Myocyte (in vitro differentiated cells): ENCODE data around the gene CCN5. TPM values are rescaled to one million over a fixed set of nuclear protein-coding genes. Genes with fewer than 3 reads are reported as not detected.

ENCODE experiments used
- DNase-seq: peaks from one replicate; pipeline ENCODE4 v3.0.0-alpha.2; 2012; ENCODE audit warnings: low read depth
- total RNA-seq: library from RNA; depleted of rRNA; stranded (reverse); fragments of >200 nt; gene quantifications from 2 replicates; pipeline ENCODE4 v1.2.3, GENCODE V29; 2014

The CCN5 gene
- total RNA-seq, 1 donor from 2014 or later = 0.19 TPM

DNA sequence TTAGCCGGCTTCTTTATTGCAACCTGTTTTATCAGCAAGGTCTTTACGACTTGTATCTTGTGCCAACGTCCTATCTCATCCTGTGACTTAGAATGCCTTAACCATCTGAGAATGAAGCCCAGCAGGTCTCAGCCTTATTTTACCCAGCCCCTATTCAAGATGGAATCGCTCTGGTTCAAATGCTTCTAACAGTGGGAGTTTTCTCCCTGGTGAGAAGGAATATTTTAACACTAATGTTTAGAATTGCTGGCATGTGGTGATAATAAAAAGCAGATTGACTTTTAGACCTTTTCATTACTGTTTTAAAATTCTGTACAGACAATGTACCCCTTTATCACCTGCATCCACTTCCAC, 20.6 kb downstream of the CCN5 start:
- DNase-seq = no peak

GRCh38 chr20:44736170-44737021, 21.2 kb downstream of the CCN5 start:
- peak; percentile 46 for DNase-seq

DNA sequence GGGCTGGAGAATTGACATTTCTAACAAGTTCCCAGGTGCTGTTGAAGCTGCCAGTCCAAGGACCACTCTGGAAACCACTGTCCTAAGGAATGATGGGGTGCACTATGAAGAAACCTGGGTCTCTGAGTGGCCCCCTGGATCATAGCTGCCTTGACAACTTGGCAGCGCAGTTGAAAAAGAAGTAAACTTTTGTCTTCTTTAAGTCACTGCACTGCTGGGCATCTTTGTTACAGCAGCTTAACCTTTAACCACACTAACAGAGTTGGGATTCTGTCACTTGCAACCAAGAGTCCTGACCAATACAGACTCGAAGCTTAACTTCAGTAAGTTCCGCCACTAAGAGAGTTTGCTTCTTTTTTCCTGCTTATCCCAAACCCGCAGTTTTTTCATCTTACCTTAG, 21.9 kb downstream of the CCN5 start:
- DNase-seq = no peak

GRCh38 chr20:44738813-44739477, 23.8 kb downstream of the CCN5 start:
- DNase-seq = peak; percentile 42

GRCh38 chr20:44739942-44740341, 24.8 kb downstream of the CCN5 start:
- DNase-seq = no peak

DNA sequence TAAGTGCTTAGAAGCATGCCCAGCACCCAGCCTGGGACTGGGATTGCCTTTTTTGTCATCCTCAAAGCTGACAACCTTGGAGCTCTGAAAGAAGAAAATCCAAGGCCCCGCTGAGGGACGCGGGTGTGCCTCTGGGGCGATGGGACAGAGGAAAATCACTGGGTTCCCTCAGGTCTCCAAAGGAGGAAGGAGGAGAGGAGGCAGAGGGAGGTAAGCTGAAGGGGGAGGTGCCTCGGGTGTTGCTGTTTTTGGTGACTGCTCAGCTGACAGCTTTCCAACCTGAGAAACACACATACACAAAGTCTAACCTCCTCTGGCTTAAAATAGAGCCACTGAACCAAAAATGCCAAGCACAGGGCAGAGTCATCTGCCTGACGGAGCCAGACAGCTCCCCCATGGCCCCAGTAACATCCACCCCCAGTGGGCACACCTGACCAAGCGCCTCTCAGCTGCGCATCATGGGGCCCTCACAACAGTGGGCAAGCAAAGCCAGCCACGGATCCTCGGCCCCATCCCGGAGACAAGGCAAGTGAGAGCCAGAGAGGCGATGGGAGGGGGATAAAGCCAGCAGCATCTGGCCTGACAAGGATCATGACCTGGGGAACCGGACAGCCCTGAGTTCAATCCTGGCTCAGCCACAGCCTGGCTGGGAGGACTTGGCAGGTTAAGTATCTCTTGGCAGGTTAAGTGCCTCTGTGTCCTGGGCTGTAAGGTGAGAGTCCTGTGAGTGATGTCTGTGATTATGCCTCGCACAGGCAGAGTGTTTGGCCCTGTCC, 27.3 kb downstream of the CCN5 start:
- no peak for DNase-seq

GRCh38 chr20:44743080-44743701, 28.0 kb downstream of the CCN5 start:
- no peak for DNase-seq

- DNase-seq = no peak
These were observed 28.9 kb downstream of the CCN5 start for GRCh38 chr20:44743916-44744655.

DNA sequence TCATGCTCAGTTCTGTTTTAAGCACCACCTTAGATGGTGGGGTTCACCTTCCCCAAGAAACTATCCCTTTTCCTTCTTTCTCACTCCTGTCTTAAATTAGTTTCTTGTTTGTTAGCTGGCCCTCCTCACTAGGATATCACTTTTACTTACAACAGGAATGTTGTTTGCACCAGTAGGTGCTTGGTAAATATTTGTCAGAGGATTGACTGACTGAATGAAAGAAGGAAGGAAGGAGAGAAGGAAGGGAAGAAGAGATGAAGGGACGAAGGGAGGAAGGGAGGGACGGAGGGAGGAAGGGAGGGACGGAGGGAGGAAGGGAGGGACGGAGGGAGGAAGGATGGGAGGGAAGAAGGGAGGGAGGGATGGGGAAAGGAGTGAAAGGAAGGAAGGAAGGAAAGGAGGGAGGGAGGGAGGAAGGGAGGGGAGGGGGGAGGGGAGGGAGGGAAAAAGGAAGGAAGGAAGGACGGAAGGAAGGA, 30.0 kb downstream of the CCN5 start:
- no peak for DNase-seq

DNA sequence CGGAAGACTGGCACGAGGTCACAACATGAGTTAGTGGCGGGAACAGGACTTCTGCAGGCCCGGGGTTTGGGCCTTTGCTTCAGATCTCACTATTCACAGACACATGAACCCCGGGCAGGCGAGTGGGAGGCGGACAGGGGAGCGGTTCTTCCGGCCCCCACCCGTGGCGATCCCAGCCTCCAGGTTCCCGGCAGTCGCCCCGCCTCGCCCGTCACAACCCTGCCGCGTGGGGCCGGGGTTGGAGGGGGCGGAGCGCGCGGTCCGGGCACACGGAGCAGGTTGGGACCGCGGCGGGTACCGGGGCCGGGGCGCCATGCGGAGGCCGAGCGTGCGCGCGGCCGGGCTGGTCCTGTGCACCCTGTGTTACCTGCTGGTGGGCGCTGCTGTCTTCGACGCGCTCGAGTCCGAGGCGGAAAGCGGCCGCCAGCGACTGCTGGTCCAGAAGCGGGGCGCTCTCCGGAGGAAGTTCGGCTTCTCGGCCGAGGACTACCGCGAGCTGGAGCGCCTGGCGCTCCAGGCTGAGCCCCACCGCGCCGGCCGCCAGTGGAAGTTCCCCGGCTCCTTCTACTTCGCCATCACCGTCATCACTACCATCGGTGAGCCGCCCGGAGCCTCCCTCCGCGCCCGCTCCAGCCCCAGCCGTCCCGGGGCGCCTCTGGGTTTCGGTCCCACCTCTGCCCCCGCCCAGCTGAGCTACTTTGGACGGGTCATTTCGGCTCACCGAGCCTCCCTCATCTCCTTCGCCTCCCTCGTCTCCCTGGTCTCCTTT, 30.6 kb downstream of the CCN5 start, which contains the start of gene KCNK15:
KCNK15 (plus strand) TSS at position 268 of the 769 bp plus-strand sequence; CDS start at position 314, 46 bp downstream.
- no peak for DNase-seq

DNA sequence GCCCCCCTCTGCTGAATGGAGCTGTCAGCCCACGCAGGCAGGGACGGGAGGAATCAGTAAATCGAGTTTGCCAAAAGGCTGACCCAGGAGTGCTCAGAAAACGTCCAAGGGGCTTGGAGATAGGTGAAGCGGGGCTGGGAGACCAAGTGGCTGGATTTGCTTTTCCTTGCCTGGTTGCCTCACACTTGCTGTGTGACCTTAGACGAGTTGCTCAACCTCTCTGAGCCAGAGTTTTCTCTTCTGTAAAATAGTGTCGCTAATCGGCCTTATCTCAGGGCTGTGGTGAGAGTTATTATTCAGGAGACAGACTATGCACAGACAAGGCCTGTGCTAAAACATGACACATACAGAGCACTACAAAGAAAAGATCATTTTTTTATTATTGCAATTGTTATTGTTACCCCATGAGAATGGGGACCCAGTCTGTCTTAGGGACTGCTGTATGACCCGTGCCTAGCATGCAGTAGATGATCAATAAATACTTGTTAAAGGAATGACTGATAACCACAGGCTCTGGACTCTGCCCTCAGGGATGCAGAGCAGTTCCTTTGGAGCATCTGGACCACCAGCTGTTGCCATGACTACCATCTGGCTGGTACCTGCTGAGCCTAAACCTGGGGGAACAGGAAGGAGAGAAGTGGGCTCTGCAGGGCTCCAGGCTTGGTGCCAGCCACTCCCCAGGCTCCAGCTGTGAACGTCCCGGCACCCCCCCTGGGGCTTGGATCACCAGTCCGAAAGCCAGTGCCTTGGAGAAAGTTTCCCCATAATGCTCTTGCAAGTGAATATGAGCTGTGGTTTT, 31.4 kb downstream of the CCN5 start:
- no peak for DNase-seq

GRCh38 chr20:44747166-44748004, 32.2 kb downstream of the CCN5 start:
- DNase-seq = peak; percentile 79

DNA sequence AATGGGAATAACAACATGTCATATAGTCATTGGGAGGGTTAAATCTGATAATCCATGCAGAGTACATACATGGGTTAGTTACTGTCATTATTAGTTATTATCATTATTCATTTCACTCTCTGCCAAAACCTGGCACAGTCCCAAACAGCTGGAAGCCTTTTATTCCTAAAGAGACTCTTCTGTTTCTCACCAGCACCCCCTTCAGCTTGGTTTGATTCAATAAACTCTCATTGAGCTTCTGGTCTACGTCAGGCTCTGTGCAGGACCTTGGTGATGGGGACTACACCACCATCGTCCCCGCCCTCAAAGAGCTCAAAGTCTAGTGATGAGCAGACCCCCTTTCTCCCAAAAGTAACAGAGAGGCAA, 32.8 kb downstream of the CCN5 start:
- DNase-seq = no peak

DNA sequence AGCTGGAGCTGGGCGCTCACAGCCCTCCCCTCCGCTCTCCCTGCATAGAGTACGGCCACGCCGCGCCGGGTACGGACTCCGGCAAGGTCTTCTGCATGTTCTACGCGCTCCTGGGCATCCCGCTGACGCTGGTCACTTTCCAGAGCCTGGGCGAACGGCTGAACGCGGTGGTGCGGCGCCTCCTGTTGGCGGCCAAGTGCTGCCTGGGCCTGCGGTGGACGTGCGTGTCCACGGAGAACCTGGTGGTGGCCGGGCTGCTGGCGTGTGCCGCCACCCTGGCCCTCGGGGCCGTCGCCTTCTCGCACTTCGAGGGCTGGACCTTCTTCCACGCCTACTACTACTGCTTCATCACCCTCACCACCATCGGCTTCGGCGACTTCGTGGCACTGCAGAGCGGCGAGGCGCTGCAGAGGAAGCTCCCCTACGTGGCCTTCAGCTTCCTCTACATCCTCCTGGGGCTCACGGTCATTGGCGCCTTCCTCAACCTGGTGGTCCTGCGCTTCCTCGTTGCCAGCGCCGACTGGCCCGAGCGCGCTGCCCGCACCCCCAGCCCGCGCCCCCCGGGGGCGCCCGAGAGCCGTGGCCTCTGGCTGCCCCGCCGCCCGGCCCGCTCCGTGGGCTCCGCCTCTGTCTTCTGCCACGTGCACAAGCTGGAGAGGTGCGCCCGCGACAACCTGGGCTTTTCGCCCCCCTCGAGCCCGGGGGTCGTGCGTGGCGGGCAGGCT, 35.1 kb downstream of the CCN5 start:
- no peak for DNase-seq

GRCh38 chr20:44752099-44752931, 37.1 kb downstream of the CCN5 start:
- no peak for DNase-seq

- no peak for DNase-seq
These were observed 39.4 kb downstream of the CCN5 start for GRCh38 chr20:44754554-44754953.
